Measurements from ENCODE around the gene RAC2. TPM values are rescaled to one million over a fixed set of nuclear protein-coding genes. Genes with fewer than 3 reads are reported as not detected.
A peak's percentile ranks its signal among the peaks of the same experiment; 100 is the strongest.

Gene RAC2
- total and polyA plus RNA-seq, 7 donors = 0.90 to 5.0 (median 2.3) TPM

- ATAC-seq (peak in 1 of 4 donors; percentile 37), DNase-seq (peak; percentile 55 to 69)
- H3K4me3 ChIP-seq = no peak overlapping the region
- no peaks in the 10 kb centered on the region for H3K4me1 ChIP-seq
- H3K9me3 ChIP-seq = no peaks in the 10 kb centered on the region
- intact Hi-C loops (cut with DNase I) = loop anchor here in 1 of 2 donors (2.0 kb wide), 1 partner anchor 28 kb away; no protein-coding TSS in a partner anchor
- no peak overlapping the region for H3K27ac ChIP-seq
- WGBS, 3 donors = 57 to 70% (median 67%) methylated on average over 12 of the region's 12 CpGs
- no peak for TF ChIP-seq CTCF (IDR thresholded peaks at IDR 0.05)
- peaks cover 0 to 22% (median 12%) of the 10 kb centered on the region in 3 donors for H3K27me3 ChIP-seq (ENCODE audit: insufficient read depth in 3 of 3, low read length in 2 of 3)
- H3K36me3 ChIP-seq (ENCODE audit: insufficient read depth in 1 of 2, low read depth in 1 of 2) = no peaks in the 10 kb centered on the region
Measured at GRCh38 chr22:37274380-37274862, 30.4 kb upstream of the RAC2 start.

GRCh38 chr22:37273846-37274225 lies 29.8 kb upstream of the RAC2 start:
- no peak for TF ChIP-seq CTCF (IDR thresholded peaks at IDR 0.05)
- Histone ChIP-seq H3K27me3 (ENCODE audit: insufficient read depth in 3 of 3, low read length in 2 of 3) (peaks cover 0 to 22% (median 13%) of the 10 kb centered on the region in 3 donors), H3K9me3 (no peaks in the 10 kb centered on the region), H3K4me3 (no peak overlapping the region), H3K4me1 (no peaks in the 10 kb centered on the region), H3K36me3 (ENCODE audit: insufficient read depth in 1 of 2, low read depth in 1 of 2) (no peaks in the 10 kb centered on the region), H3K27ac (no peak overlapping the region)
- WGBS, 3 donors = 62 to 73% (median 66%) methylated on average over 8 of the region's 8 CpGs
- ATAC-seq = no peak
- intact Hi-C loops (cut with DNase I) = loop anchor here in 1 of 2 donors (2.0 kb wide), 1 partner anchor 27 kb away; no protein-coding TSS in a partner anchor
- DNase-seq = no peak

- no peak overlapping the region for H3K27ac ChIP-seq
- peaks cover 0 to 25% (median 13%) of the 10 kb centered on the region in 3 donors for H3K27me3 ChIP-seq (ENCODE audit: insufficient read depth in 3 of 3, low read length in 2 of 3)
- no peaks in the 10 kb centered on the region for H3K9me3 ChIP-seq
- intact Hi-C loops (cut with DNase I) = no loop called here
- WGBS, 3 donors = 35 to 51% (median 42%) methylated on average over 17 of the region's 17 CpGs
- TF ChIP-seq CTCF (IDR thresholded peaks at IDR 0.05) = no peak
- DNase-seq (no peak), ATAC-seq (no peak)
- H3K4me3 ChIP-seq = no peak overlapping the region
- no peaks in the 10 kb centered on the region for H3K4me1 ChIP-seq
- H3K36me3 ChIP-seq (ENCODE audit: insufficient read depth in 1 of 2, low read depth in 1 of 2) = no peaks in the 10 kb centered on the region
Measured at GRCh38 chr22:37273126-37273845, 29.2 kb upstream of the RAC2 start.

- TF ChIP-seq CTCF (IDR thresholded peaks at IDR 0.05) = no peak
- no peaks in the 10 kb centered on the region for H3K9me3 ChIP-seq
- H3K27ac ChIP-seq = no peak overlapping the region
- H3K36me3 ChIP-seq (ENCODE audit: insufficient read depth in 1 of 2, low read depth in 1 of 2) = no peaks in the 10 kb centered on the region
- peaks cover 0 to 41% (median 13%) of the 10 kb centered on the region in 3 donors for H3K27me3 ChIP-seq (ENCODE audit: insufficient read depth in 3 of 3, low read length in 2 of 3)
- WGBS, 3 donors = 66 to 72% (median 68%) methylated on average over 8 of the region's 8 CpGs
- no peak overlapping the region for H3K4me3 ChIP-seq
- no peaks in the 10 kb centered on the region for H3K4me1 ChIP-seq
- no peak for DNase-seq
- no peak for ATAC-seq
- intact Hi-C loops (cut with DNase I) = no loop called here
Measured at GRCh38 chr22:37270928-37271650, 27.0 kb upstream of the RAC2 start.
